Lower leg skin (tissue), 4 donors: ENCODE data around the gene FAM107A. TPM values are rescaled to one million over a fixed set of nuclear protein-coding genes. Genes with fewer than 3 reads are reported as not detected.
A peak's percentile ranks its signal among the peaks of the same experiment; 100 is the strongest.

Experiments
- DNase-seq, 2 donors: peaks; one replicate each; pipeline ENCODE4 v3.0.0-alpha.2; 2019; ENCODE audit warnings: low spot score in 2 of 2
- H3K4me3 ChIP-seq: fragments of 200-600 bp; sonication (generic); 2 replicates; pipeline ENCODE4 v1.5.1; 2017; ENCODE audit warnings: mild to moderate bottlenecking, low read depth; ENCODE audit not compliant: poor library complexity, severe bottlenecking
- POLR2A ChIP-seq, 2 donors: fragments of 450-650 bp; IDR thresholded peaks; one replicate each; pipeline ENCODE4 v1.6.1; 2016 to 2017; ENCODE audit warnings: antibody characterized with exemption in 2 of 2, mild to moderate bottlenecking in 1 of 2, moderate library complexity in 1 of 2
- whole genome bisulfite sequencing, 2 donors: methylation state at CpG; one replicate each; pipeline ENCODE4 v1.1.5; 2018; 5-methylcytosine and 5-hydroxymethylcytosine counted together
- intact Hi-C: fragments of 100-400 bp; cut with DNase I; formaldehyde crosslinking; loops from one replicate; pipeline ENCODE4 v1.15.0; 2023; ENCODE audit warnings: low total_unique reads
- total RNA-seq, 4 donors: library from RNA; depleted of rRNA; stranded (reverse); fragments of >200 nt; gene quantifications; one replicate each; pipeline ENCODE4 v1.1.0, GENCODE V29; 2016
- TF ChIP-seq, protein P1 (sequence below), 3 donors: fragments of 450-650 bp; IDR thresholded peaks; one replicate each; pipeline ENCODE4 v1.5.1; 2016; ENCODE audit warnings: antibody characterized with exemption in 3 of 3, mild to moderate bottlenecking in 3 of 3, moderate library complexity in 2 of 3

FAM107A gene
- total RNA-seq, 4 donors from 2014 or later: 9.2 to 52.5 (median 16.9) TPM

DNA sequence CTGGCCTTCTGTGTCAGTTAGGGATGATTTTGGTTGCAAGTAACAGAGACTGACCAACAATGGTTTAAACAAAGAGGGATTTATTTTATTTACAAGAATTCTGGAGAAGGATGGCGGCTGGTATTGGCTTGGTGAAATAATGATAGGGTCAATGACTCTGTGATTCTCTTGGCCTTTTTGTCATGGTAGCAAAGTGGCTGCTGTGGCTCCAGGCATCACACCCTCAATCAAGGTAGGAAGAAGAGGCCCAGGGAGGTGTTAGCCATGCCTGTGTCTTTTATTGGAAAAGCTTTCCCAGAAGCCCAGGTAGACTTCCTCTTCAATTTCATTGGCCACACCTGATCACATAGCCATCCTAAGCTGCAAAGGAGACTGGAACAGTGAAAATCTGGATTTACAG lies 13.1 kb downstream of the FAM107A start:
- no peak for TF ChIP-seq POLR2A (IDR thresholded peaks at IDR 0.05)
- TF ChIP-seq, protein P1, sequence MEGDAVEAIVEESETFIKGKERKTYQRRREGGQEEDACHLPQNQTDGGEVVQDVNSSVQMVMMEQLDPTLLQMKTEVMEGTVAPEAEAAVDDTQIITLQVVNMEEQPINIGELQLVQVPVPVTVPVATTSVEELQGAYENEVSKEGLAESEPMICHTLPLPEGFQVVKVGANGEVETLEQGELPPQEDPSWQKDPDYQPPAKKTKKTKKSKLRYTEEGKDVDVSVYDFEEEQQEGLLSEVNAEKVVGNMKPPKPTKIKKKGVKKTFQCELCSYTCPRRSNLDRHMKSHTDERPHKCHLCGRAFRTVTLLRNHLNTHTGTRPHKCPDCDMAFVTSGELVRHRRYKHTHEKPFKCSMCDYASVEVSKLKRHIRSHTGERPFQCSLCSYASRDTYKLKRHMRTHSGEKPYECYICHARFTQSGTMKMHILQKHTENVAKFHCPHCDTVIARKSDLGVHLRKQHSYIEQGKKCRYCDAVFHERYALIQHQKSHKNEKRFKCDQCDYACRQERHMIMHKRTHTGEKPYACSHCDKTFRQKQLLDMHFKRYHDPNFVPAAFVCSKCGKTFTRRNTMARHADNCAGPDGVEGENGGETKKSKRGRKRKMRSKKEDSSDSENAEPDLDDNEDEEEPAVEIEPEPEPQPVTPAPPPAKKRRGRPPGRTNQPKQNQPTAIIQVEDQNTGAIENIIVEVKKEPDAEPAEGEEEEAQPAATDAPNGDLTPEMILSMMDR (IDR thresholded peaks at IDR 0.05): no peak
- no peak overlapping the region for H3K4me3 ChIP-seq
- WGBS, 2 donors: 96 to 97% methylated on average over 1 of the region's 1 CpG
- intact Hi-C loops: no loop called here
- peak in 1 of 2 donors; percentile 5 for DNase-seq

DNA sequence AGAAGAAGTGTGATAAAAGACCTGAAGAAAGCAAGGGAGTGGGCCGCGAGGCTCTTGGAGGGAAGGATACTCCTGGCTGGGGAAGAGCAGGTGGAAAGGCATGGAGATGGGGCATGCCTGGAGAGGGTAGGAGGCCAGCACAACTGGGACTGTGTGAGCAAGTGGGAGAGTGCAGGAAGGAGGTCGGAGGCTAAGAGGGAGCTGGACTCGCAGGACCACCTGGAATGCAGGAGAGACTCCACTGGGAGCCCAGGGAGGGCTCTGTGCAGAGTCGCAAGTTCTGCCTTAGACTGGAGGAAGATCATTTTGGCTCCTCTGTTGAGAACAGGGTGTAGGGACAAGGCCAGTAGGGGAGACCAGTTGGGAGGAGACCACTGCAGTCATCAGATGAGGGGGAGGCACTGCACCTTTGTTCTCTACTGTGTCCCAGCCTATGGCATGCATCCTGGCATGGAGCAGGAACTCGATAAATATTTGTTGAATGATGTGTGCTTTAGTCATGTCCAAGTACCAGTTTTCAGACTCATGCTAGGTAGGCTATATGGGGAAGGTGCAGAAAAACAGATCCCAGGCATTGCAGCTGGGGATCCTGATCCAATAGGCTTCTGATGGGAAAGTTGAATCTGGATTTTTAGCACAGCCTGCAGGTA lies 13.7 kb downstream of the FAM107A start:
- peak in 1 of 2 donors; percentile 79 for DNase-seq
- intact Hi-C loops: no loop called here
- no peak for TF ChIP-seq POLR2A (IDR thresholded peaks at IDR 0.05)
- TF ChIP-seq, protein P1 (IDR thresholded peaks at IDR 0.05): no peak
- WGBS, 2 donors: 85 to 93% methylated on average over 6 of the region's 6 CpGs
- no peak overlapping the region for H3K4me3 ChIP-seq

DNA sequence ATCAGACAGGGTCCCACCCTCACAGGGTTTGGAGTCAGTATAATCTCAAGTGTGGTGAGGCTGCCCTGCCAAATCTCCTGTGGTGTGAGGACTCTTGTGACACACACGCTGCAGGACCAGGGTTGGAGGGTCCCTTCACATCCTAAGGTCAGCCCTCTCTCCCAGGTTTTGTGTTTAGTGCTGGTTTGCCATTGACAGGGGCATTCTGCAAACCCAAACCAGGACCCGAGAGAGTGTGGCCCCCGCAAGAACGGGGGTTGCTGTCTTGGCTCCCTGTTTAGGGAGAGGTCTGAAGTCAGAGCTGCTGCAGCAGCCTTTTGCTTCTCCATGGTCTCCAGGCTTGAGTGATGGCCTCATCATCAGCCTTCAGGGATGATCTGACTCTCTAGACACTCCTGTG lies 14.7 kb downstream of the FAM107A start:
- TF ChIP-seq, protein P1 (IDR thresholded peaks at IDR 0.05): no peak
- no peak for TF ChIP-seq POLR2A (IDR thresholded peaks at IDR 0.05)
- WGBS, 2 donors: 90 to 96% methylated on average over 4 of the region's 4 CpGs
- DNase-seq: peak in 1 of 2 donors; percentile 60
- no peak overlapping the region for H3K4me3 ChIP-seq
- intact Hi-C loops: no loop called here

DNA sequence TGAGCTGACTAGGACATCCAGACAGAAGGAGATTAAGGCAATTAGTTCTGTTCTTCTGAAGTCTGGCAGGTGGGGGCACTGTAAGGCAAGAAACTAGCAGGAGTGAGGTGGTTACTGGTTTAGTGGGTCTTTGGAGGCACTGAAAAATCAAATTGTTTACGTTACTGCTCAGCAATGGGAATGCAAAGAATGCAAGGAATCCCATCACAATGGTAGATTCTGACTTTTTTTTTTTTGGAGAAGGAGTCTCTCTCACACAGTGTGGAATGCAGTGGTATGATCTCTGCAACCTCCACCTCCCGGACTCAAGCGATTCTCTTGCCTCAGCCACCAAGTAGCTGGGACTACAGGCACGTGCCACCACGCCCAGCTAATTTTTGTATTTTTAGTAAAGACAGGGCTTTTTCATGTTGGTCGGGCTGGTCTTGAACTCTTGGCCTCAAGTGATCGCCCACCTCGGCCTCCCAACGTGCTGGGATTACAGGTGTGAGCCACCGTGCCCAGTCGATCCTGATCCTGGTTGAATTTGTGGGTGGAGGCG lies 16.4 kb downstream of the FAM107A start:
- TF ChIP-seq POLR2A (IDR thresholded peaks at IDR 0.05): no peak
- TF ChIP-seq, protein P1 (IDR thresholded peaks at IDR 0.05): no peak
- WGBS, 2 donors: 78 to 84% methylated on average over 12 of the region's 12 CpGs
- DNase-seq: peak in 1 of 2 donors; percentile 71
- intact Hi-C loops: no loop called here
- no peak overlapping the region for H3K4me3 ChIP-seq

DNA sequence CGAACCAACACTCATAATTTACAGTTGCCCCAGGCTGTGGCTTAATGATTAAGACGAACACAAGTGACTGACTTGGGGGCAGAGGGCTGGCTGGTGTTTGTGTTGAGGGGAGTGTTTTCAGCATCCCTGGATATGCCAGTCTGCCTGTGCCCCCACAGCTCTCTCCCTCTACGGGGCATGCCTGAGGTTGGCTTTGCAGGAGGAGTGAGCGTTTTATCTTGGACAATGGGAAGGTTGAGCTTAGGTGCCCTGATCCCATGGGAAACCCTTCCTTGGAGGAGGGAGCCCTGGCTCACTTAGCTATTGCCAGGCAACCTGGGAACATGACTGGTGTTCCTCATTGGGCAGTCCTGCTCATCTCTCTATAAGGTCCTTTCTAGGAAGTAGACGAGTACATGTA lies 17.6 kb downstream of the FAM107A start:
- H3K4me3 ChIP-seq: no peak overlapping the region
- peak in 1 of 2 donors; percentile 36 for DNase-seq
- WGBS, 2 donors: 74 to 91% methylated on average over 5 of the region's 5 CpGs
- intact Hi-C loops: no loop called here
- no peak for TF ChIP-seq POLR2A (IDR thresholded peaks at IDR 0.05)
- TF ChIP-seq, protein P1 (IDR thresholded peaks at IDR 0.05): no peak
